IMR-90 (cell line): ENCODE data around the gene SLC25A12. TPM values are rescaled to one million over a fixed set of nuclear protein-coding genes. Genes with fewer than 3 reads are reported as not detected.
A peak's percentile ranks its signal among the peaks of the same experiment; 100 is the strongest.
"Not testable (repeated sequence)": the region's sequence is repeated elsewhere in the genome, so short reads cannot be mapped to it uniquely, and the experiment has no call there.

Experiments used
- ATAC-seq: fragments of 200-7000 bp; cut with Tn5 transposase; 2 replicates; pipeline ENCODE4 v1.9.1; 2020; ENCODE audit warnings: low read depth, mild to moderate bottlenecking, moderate library complexity
- BruUV-seq: library from RNA; stranded (reverse); fragments of 400-500 nt; replicated peaks from 2 replicates; lab custom pipeline; 2021; lab: Mats Ljungman, UMichigan
- CTCF ChIA-PET: fragments of 300-600 bp; formaldehyde crosslinking; extraction: SDS; loops from one replicate; lab custom pipeline; 2021; ENCODE audit warnings: antibody characterized with exemption; lab: Yijun Ruan, JAX
- POLR2A ChIA-PET: fragments of 300-600 bp; sonication (Branson Sonifier 250); formaldehyde crosslinking; loops from one replicate; lab custom pipeline; 2022; ENCODE audit warnings: antibody characterized with exemption; ENCODE audit not compliant: unreplicated experiment; lab: Charles Lee
- DNase-seq: peaks from one replicate; pipeline ENCODE4 v3.0.0; 2013
- H2AFZ ChIP-seq: replicated peaks from 2 replicates; pipeline ENCODE3; 2013; ENCODE audit warnings: low read length, mild to moderate bottlenecking; ENCODE audit not compliant: poor library complexity
- H2AK5ac ChIP-seq: 2 replicates; pipeline ENCODE4 v1.6.1; 2013; ENCODE audit warnings: low read depth, low read length, inconsistent platforms
- H2AK9ac ChIP-seq: replicated peaks from 2 replicates; pipeline ENCODE3; 2013; ENCODE audit warnings: mild to moderate bottlenecking, low read depth, low read length, moderate library complexity; ENCODE audit not compliant: poor library complexity
- H2BK120ac ChIP-seq: 2 replicates; pipeline ENCODE4 v1.6.1; 2013; ENCODE audit warnings: low read depth, low read length, inconsistent platforms
- H2BK15ac ChIP-seq: 3 replicates; pipeline ENCODE4 v1.6.1; 2013; ENCODE audit warnings: low read depth, low read length, inconsistent platforms
- H2BK20ac ChIP-seq: 2 replicates; pipeline ENCODE4 v1.6.1; 2013; ENCODE audit warnings: low read depth, mild to moderate bottlenecking, inconsistent platforms, low read length, moderate library complexity
- H2BK5ac ChIP-seq: 2 replicates; pipeline ENCODE4 v1.6.1; 2013; ENCODE audit warnings: mild to moderate bottlenecking, low read depth, low read length, inconsistent platforms; ENCODE audit not compliant: poor library complexity, severe bottlenecking
- H3K14ac ChIP-seq: replicated peaks from 2 replicates; pipeline ENCODE4 v1.6.1; 2013; ENCODE audit warnings: low read depth, low read length, inconsistent platforms
- H3K18ac ChIP-seq: 2 replicates; pipeline ENCODE4 v1.6.1; 2013; ENCODE audit warnings: low read depth, low read length, control low read depth
- H3K23ac ChIP-seq: 2 replicates; pipeline ENCODE4 v1.6.1; 2013; ENCODE audit warnings: low read depth, low read length, inconsistent platforms
- H3K27ac ChIP-seq: 2 replicates; pipeline ENCODE4 v1.5.1; 2013; ENCODE audit warnings: mild to moderate bottlenecking, control low read depth, low read length; ENCODE audit not compliant: insufficient read depth
- H3K27me3 ChIP-seq: 2 replicates; pipeline ENCODE4 v1.6.1; 2013; ENCODE audit warnings: low read length; ENCODE audit not compliant: control insufficient read depth, insufficient read depth
- H3K36me3 ChIP-seq: 2 replicates; pipeline ENCODE4 v1.6.1; 2013; ENCODE audit warnings: low read length, mixed read lengths; ENCODE audit not compliant: control insufficient read depth, insufficient read depth
- H3K4ac ChIP-seq: 2 replicates; pipeline ENCODE4 v1.6.1; 2013; ENCODE audit warnings: low read depth, low read length, inconsistent platforms
- H3K4me1 ChIP-seq: 2 replicates; pipeline ENCODE4 v1.6.1; 2013; ENCODE audit warnings: low read length, mixed read lengths; ENCODE audit not compliant: control insufficient read depth, insufficient read depth
- H3K4me2 ChIP-seq: 2 replicates; pipeline ENCODE4 v1.6.1; 2013; ENCODE audit warnings: low read depth, mild to moderate bottlenecking, control low read depth, low read length, moderate library complexity
- H3K4me3 ChIP-seq: 2 replicates; pipeline ENCODE4 v1.5.1; 2013; ENCODE audit warnings: low read depth, mild to moderate bottlenecking, control low read depth, low read length, moderate library complexity; ENCODE audit not compliant: insufficient read depth
- H3K56ac ChIP-seq: 2 replicates; pipeline ENCODE4 v1.6.1; 2013; ENCODE audit warnings: low read length, inconsistent platforms; ENCODE audit not compliant: insufficient read depth; ENCODE audit errors: extremely low read depth
- H3K79me1 ChIP-seq, 2 experiments: 2 replicates each; pipeline ENCODE4 v1.6.1; 2013; ENCODE audit warnings: low read length in 2 of 2, inconsistent platforms in 1 of 2, low read depth in 1 of 2
- H3K9ac ChIP-seq: 2 replicates; pipeline ENCODE4 v1.6.1; 2013; ENCODE audit warnings: low read depth, low read length, control low read depth
- H3K9me1 ChIP-seq: 2 replicates; pipeline ENCODE4 v1.6.1; 2013; ENCODE audit warnings: low read length, inconsistent platforms; ENCODE audit not compliant: insufficient read depth
- H3K9me3 ChIP-seq: 2 replicates; pipeline ENCODE4 v1.6.1; 2013; ENCODE audit warnings: low read length; ENCODE audit not compliant: control insufficient read depth, insufficient read depth
- H4K20me1 ChIP-seq: 2 replicates; pipeline ENCODE4 v1.6.1; 2013; ENCODE audit warnings: low read length, inconsistent platforms; ENCODE audit not compliant: insufficient read depth
- H4K5ac ChIP-seq: 2 replicates; pipeline ENCODE4 v1.6.1; 2013; ENCODE audit warnings: mild to moderate bottlenecking, low read depth, low read length, control low read depth
- H4K8ac ChIP-seq, 2 experiments: 2 replicates each; pipeline ENCODE4 v1.6.1; 2013; ENCODE audit warnings: low read depth in 2 of 2, low read length in 2 of 2, control low read depth in 1 of 2, inconsistent platforms in 1 of 2
- H4K91ac ChIP-seq: 2 replicates; pipeline ENCODE4 v1.6.1; 2013; ENCODE audit warnings: low read depth, low read length, inconsistent platforms; ENCODE audit not compliant: insufficient read depth
- POLR2A ChIP-seq: IDR thresholded peaks from 2 replicates; pipeline ENCODE4 v1.6.1; 2012; ENCODE audit warnings: mild to moderate bottlenecking, low read depth, low read length
- RFX5 ChIP-seq: IDR thresholded peaks from 2 replicates; pipeline ENCODE4 v1.8.0; 2012; ENCODE audit warnings: low read depth, mild to moderate bottlenecking, low read length, moderate library complexity
- WGBS, 2 experiments: methylation state at CpG; one replicate each; pipeline versions ENCODE4 v1.1.5 to v1.1.7; 2013; ENCODE audit warnings: missing lambda C conversion rate in 2 of 2; ENCODE audit not compliant: insufficient read length in 1 of 2; ENCODE audit errors: extremely low coverage in 2 of 2; 5-methylcytosine and 5-hydroxymethylcytosine counted together
- dilution Hi-C: fragments of 300-500 bp; cut with HindIII; formaldehyde crosslinking; loops from one replicate; pipeline ENCODE4 v1.14.3; 2018; ENCODE audit warnings: low sequenced_read_pairs; ENCODE audit not compliant: unreplicated experiment
- in situ Hi-C: fragments of 300-500 bp; cut with MboI; formaldehyde crosslinking; loops from 3 replicates; pipeline ENCODE4 v1.14.3; 2019; ENCODE audit warnings: low sequenced_read_pairs, inconsistent platforms, mixed read lengths
- intact Hi-C: fragments of 100-400 bp; cut with micrococcal nuclease; formaldehyde crosslinking; loops from 2 replicates; pipeline ENCODE4 v1.10.0; 2022
- polyA plus RNA-seq, 3 experiments: library from polyadenylated mRNA; depleted of rRNA; stranded (reverse); fragments of >200 nt; gene quantifications; 2 replicates each; pipeline ENCODE4 v1.2.3, GENCODE V29; 2012; ENCODE audit warnings: low replicate concordance in 1 of 3
- total RNA-seq: library from RNA; depleted of rRNA; stranded (reverse); fragments of >200 nt; gene quantifications from 2 replicates; pipeline ENCODE4 v1.2.3, GENCODE V29; 2012

The SLC25A12 gene
- total and polyA plus RNA-seq, 2 of the 4 experiments (the other 2 are of a cell fraction), result 16.3 to 17.6 TPM

GRCh38 chr2:171762879-171763573, 131.0 kb downstream of the SLC25A12 start:
- no peak overlapping the region for H2BK15ac ChIP-seq
- in situ Hi-C loops (no loop called here), intact Hi-C loops (no loop called here), dilution Hi-C loops (no loop called here)
- TF ChIP-seq RFX5 (no peak), POLR2A (no peak)
- H3K79me1 ChIP-seq, result peaks cover 0 to 6% of the 10 kb centered on the region in 2 experiments; a peak in 1 of 4 replicates
- H3K14ac ChIP-seq, result no peak overlapping the region
- BruUV-seq, result no TSS peak
- ATAC-seq (no peak; the same call in 1 of the 2 replicates), DNase-seq (peak; percentile 49)
- ChIA-PET CTCF (interaction anchor here (0.6 to 0.9 kb wide), 2 partner anchors 9 to 451 kb away, joined by 3 to 4 read pairs; no protein-coding TSS in a partner anchor), POLR2A (interaction anchor here (0.6 kb wide), 1 partner anchor 549 kb away, joined by 5 read pairs; no protein-coding TSS in a partner anchor)
- no peak overlapping the region for H2AK9ac ChIP-seq
- H3K4ac ChIP-seq, result no peak overlapping the region
- peaks cover 7% of the 10 kb centered on the region for H3K9me1 ChIP-seq
- H2AFZ ChIP-seq, result no peak overlapping the region
- no peaks in the 10 kb centered on the region for H3K9me3 ChIP-seq
- no peaks in the 10 kb centered on the region for H3K27me3 ChIP-seq
- H4K8ac ChIP-seq, result no peak overlapping the region
- peaks cover 2% of the 10 kb centered on the region for H3K4me1 ChIP-seq
- H2BK20ac ChIP-seq, result no peak overlapping the region
- no peak overlapping the region for H3K18ac ChIP-seq
- H3K56ac ChIP-seq, result no peak overlapping the region
- H2BK120ac ChIP-seq, result no peak overlapping the region
- no peak overlapping the region for H2AK5ac ChIP-seq
- H3K4me3 ChIP-seq, result no peak overlapping the region
- H3K9ac ChIP-seq, result no peak overlapping the region
- no peak overlapping the region for H4K91ac ChIP-seq
- no peaks in the 10 kb centered on the region for H4K20me1 ChIP-seq
- peaks cover 13% of the 10 kb centered on the region for H3K36me3 ChIP-seq
- H3K4me2 ChIP-seq, result no peak overlapping the region
- H2BK5ac ChIP-seq, result no peak overlapping the region
- no CpG with 5 or more reads among the region's 2 CpGs for WGBS, 2 experiments
- H4K5ac ChIP-seq, result no peak overlapping the region
- H3K27ac ChIP-seq, result no peak overlapping the region
- H3K23ac ChIP-seq, result no peak overlapping the region

GRCh38 chr2:171761176-171761575, 132.9 kb downstream of the SLC25A12 start:
- H3K9ac ChIP-seq, H3K4me3 ChIP-seq, intact Hi-C loops, H2BK15ac ChIP-seq, H3K4me1 ChIP-seq, H4K5ac ChIP-seq, H3K4me2 ChIP-seq, POLR2A ChIA-PET, H3K9me3 ChIP-seq, H4K20me1 ChIP-seq, H2AK5ac ChIP-seq, H4K91ac ChIP-seq, H3K56ac ChIP-seq, H3K14ac ChIP-seq, dilution Hi-C loops, H3K27ac ChIP-seq, H3K79me1 ChIP-seq, H4K8ac ChIP-seq, H3K4ac ChIP-seq, H2AFZ ChIP-seq, H2BK120ac ChIP-seq, in situ Hi-C loops, BruUV-seq, H2BK5ac ChIP-seq, H3K9me1 ChIP-seq, H3K27me3 ChIP-seq, H2BK20ac ChIP-seq, H2AK9ac ChIP-seq, H3K18ac ChIP-seq, H3K23ac ChIP-seq: not testable (repeated sequence)
- peak; percentile 65 for ATAC-seq
- CTCF ChIA-PET, result interaction anchor here (0.7 kb wide), 1 partner anchor 31 kb away, joined by 3 read pairs; no protein-coding TSS in a partner anchor
- DNase-seq, result peak; percentile 57
- peaks cover 10% of the 10 kb centered on the region for H3K36me3 ChIP-seq
- no CpG with 5 or more reads among the region's 4 CpGs for WGBS, 2 experiments
